Tibial artery (tissue), 4 donors: Measurements from ENCODE around the gene UBR7.
"Not testable (repeated sequence)": the region's sequence is repeated elsewhere in the genome, so short reads cannot be mapped to it uniquely, and the experiment has no call there.

ENCODE experiments used
- DNase-seq, 2 donors: peaks; one replicate each; pipeline ENCODE4 v3.0.0-alpha.2; 2019
- H3K27ac ChIP-seq, 2 donors: fragments of 200-600 bp; sonication (generic) in 1 of 2; 1 replicate in 1 of 2; 2 replicates in 1 of 2; pipeline ENCODE4 v1.5.1; 2018 to 2019; ENCODE audit warnings: mild to moderate bottlenecking in 1 of 2
- H3K27me3 ChIP-seq, 2 donors: fragments of 200-600 bp; sonication (generic) in 1 of 2; one replicate each; pipeline versions ENCODE4 v1.5.1 to v1.6.0; 2016 to 2019
- H3K36me3 ChIP-seq, 3 donors: fragments of 200-600 bp; sonication (generic) in 2 of 3; one replicate each; pipeline ENCODE4 v1.5.1; 2016 to 2019; ENCODE audit warnings: mild to moderate bottlenecking in 2 of 3
- H3K4me1 ChIP-seq, 4 donors: fragments of 200-600 bp; sonication (generic) in 2 of 4; 1 replicate in 3 of 4; 2 replicates in 1 of 4; pipeline ENCODE4 v1.5.1; 2016 to 2019
- H3K4me3 ChIP-seq, 2 donors: fragments of 200-600 bp; sonication (generic) in 1 of 2; 1 replicate in 1 of 2; 2 replicates in 1 of 2; pipeline ENCODE4 v1.5.1; 2018 to 2019; ENCODE audit warnings: mild to moderate bottlenecking in 2 of 2
- H3K9me3 ChIP-seq, 3 donors: fragments of 200-600 bp; sonication (generic) in 1 of 3; one replicate each; pipeline ENCODE4 v1.5.1; 2016 to 2019
- CTCF ChIP-seq, 2 experiments: fragments of 200-600 bp in 1 of 2; fragments of 450-650 bp in 1 of 2; IDR thresholded peaks; one replicate each; pipeline ENCODE4 v1.5.1; 2017 to 2019; ENCODE audit warnings: antibody characterized with exemption in 2 of 2, mild to moderate bottlenecking in 1 of 2, moderate library complexity in 1 of 2
- intact Hi-C: fragments of 100-400 bp; cut with DNase I; formaldehyde crosslinking; loops from one replicate; pipeline ENCODE4 v1.15.0; 2023; ENCODE audit warnings: low total_unique reads

Gene UBR7

GRCh38 chr14:93230539-93230938, 23.5 kb downstream of the UBR7 start:
- no peak for TF ChIP-seq CTCF (IDR thresholded peaks at IDR 0.05)
- Histone ChIP-seq H3K27me3 (no peaks in the 10 kb centered on the region), H3K4me1 (peaks cover 0 to 16% (median 6%) of the 10 kb centered on the region in 4 donors), H3K36me3 (peaks cover 23 to 40% (median 26%) of the 10 kb centered on the region in 3 donors), H3K4me3 (no peak overlapping the region), H3K9me3 (no peaks in the 10 kb centered on the region), H3K27ac (no peak overlapping the region)
- intact Hi-C loops: no loop called here
- DNase-seq: no peak

- H3K4me3 ChIP-seq: peak overlapping the region; percentile 40 to 43
- H3K27ac ChIP-seq: no peak overlapping the region
- no peak for DNase-seq
- no peaks in the 10 kb centered on the region for H3K27me3 ChIP-seq
- no peaks in the 10 kb centered on the region for H3K9me3 ChIP-seq
- peaks cover 18 to 32% (median 23%) of the 10 kb centered on the region in 3 donors for H3K36me3 ChIP-seq
- H3K4me1 ChIP-seq: peaks cover 0 to 16% (median 6%) of the 10 kb centered on the region in 4 donors
- intact Hi-C loops: no loop called here
- no peak for TF ChIP-seq CTCF (IDR thresholded peaks at IDR 0.05)
These were observed 24.3 kb downstream of the UBR7 start for GRCh38 chr14:93231129-93231979.

- no peak overlapping the region for H3K27ac ChIP-seq
- H3K27me3 ChIP-seq: no peaks in the 10 kb centered on the region
- DNase-seq: no peak
- H3K9me3 ChIP-seq: no peaks in the 10 kb centered on the region
- no peak for TF ChIP-seq CTCF (IDR thresholded peaks at IDR 0.05)
- peaks cover 13 to 24% (median 16%) of the 10 kb centered on the region in 3 donors for H3K36me3 ChIP-seq
- intact Hi-C loops: no loop called here
- H3K4me3 ChIP-seq: peak overlapping the region in 1 of 2 donors; percentile 43
- H3K4me1 ChIP-seq: peaks cover 0 to 16% (median 6%) of the 10 kb centered on the region in 4 donors
These were observed 25.1 kb downstream of the UBR7 start for GRCh38 chr14:93232159-93232558.

- intact Hi-C loops, H3K27me3 ChIP-seq, H3K9me3 ChIP-seq, H3K4me3 ChIP-seq, DNase-seq, H3K27ac ChIP-seq: not testable (repeated sequence)
- Histone ChIP-seq H3K4me1 (peaks cover 0 to 16% (median 6%) of the 10 kb centered on the region in 4 donors), H3K36me3 (peaks cover 4 to 15% (median 6%) of the 10 kb centered on the region in 3 donors)
These were observed 26.0 kb downstream of the UBR7 start for GRCh38 chr14:93233078-93233477.

GRCh38 chr14:93234798-93235197, 27.7 kb downstream of the UBR7 start:
- H3K4me3 ChIP-seq: no peak overlapping the region
- peaks cover 0 to 16% (median 6%) of the 10 kb centered on the region in 4 donors for H3K4me1 ChIP-seq
- no peaks in the 10 kb centered on the region for H3K9me3 ChIP-seq
- no peak for TF ChIP-seq CTCF (IDR thresholded peaks at IDR 0.05)
- H3K27ac ChIP-seq: no peak overlapping the region
- H3K27me3 ChIP-seq: no peaks in the 10 kb centered on the region
- intact Hi-C loops: no loop called here
- peaks cover 0 to 8% (median 1%) of the 10 kb centered on the region in 3 donors for H3K36me3 ChIP-seq
- no peak for DNase-seq
